IMR-90 (cell line): ENCODE measurements around the gene PPFIBP2. TPM values are rescaled to one million over a fixed set of nuclear protein-coding genes. Genes with fewer than 3 reads are reported as not detected.

Experiments
- ATAC-seq: fragments of 200-7000 bp; cut with Tn5 transposase; 2 replicates; pipeline ENCODE4 v1.9.1; 2020; ENCODE audit warnings: low read depth, mild to moderate bottlenecking, moderate library complexity
- BruUV-seq: library from RNA; stranded (reverse); fragments of 400-500 nt; replicated peaks from 2 replicates; lab custom pipeline; 2021; lab: Mats Ljungman, UMichigan
- CTCF ChIA-PET: fragments of 300-600 bp; formaldehyde crosslinking; extraction: SDS; loops from one replicate; lab custom pipeline; 2021; ENCODE audit warnings: antibody characterized with exemption; lab: Yijun Ruan, JAX
- POLR2A ChIA-PET: fragments of 300-600 bp; sonication (Branson Sonifier 250); formaldehyde crosslinking; loops from one replicate; lab custom pipeline; 2022; ENCODE audit warnings: antibody characterized with exemption; ENCODE audit not compliant: unreplicated experiment; lab: Charles Lee
- DNase-seq: peaks from one replicate; pipeline ENCODE4 v3.0.0; 2013
- H2AFZ ChIP-seq: replicated peaks from 2 replicates; pipeline ENCODE3; 2013; ENCODE audit warnings: low read length, mild to moderate bottlenecking; ENCODE audit not compliant: poor library complexity
- H2AK5ac ChIP-seq: 2 replicates; pipeline ENCODE4 v1.6.1; 2013; ENCODE audit warnings: low read depth, low read length, inconsistent platforms
- H2AK9ac ChIP-seq: replicated peaks from 2 replicates; pipeline ENCODE3; 2013; ENCODE audit warnings: mild to moderate bottlenecking, low read depth, low read length, moderate library complexity; ENCODE audit not compliant: poor library complexity
- H2BK120ac ChIP-seq: 2 replicates; pipeline ENCODE4 v1.6.1; 2013; ENCODE audit warnings: low read depth, low read length, inconsistent platforms
- H2BK15ac ChIP-seq: 3 replicates; pipeline ENCODE4 v1.6.1; 2013; ENCODE audit warnings: low read depth, low read length, inconsistent platforms
- H2BK20ac ChIP-seq: 2 replicates; pipeline ENCODE4 v1.6.1; 2013; ENCODE audit warnings: low read depth, mild to moderate bottlenecking, inconsistent platforms, low read length, moderate library complexity
- H2BK5ac ChIP-seq: 2 replicates; pipeline ENCODE4 v1.6.1; 2013; ENCODE audit warnings: mild to moderate bottlenecking, low read depth, low read length, inconsistent platforms; ENCODE audit not compliant: poor library complexity, severe bottlenecking
- H3K14ac ChIP-seq: replicated peaks from 2 replicates; pipeline ENCODE4 v1.6.1; 2013; ENCODE audit warnings: low read depth, low read length, inconsistent platforms
- H3K18ac ChIP-seq: 2 replicates; pipeline ENCODE4 v1.6.1; 2013; ENCODE audit warnings: low read depth, low read length, control low read depth
- H3K23ac ChIP-seq: 2 replicates; pipeline ENCODE4 v1.6.1; 2013; ENCODE audit warnings: low read depth, low read length, inconsistent platforms
- H3K27ac ChIP-seq: 2 replicates; pipeline ENCODE4 v1.5.1; 2013; ENCODE audit warnings: mild to moderate bottlenecking, control low read depth, low read length; ENCODE audit not compliant: insufficient read depth
- H3K27me3 ChIP-seq: 2 replicates; pipeline ENCODE4 v1.6.1; 2013; ENCODE audit warnings: low read length; ENCODE audit not compliant: control insufficient read depth, insufficient read depth
- H3K36me3 ChIP-seq: 2 replicates; pipeline ENCODE4 v1.6.1; 2013; ENCODE audit warnings: low read length, mixed read lengths; ENCODE audit not compliant: control insufficient read depth, insufficient read depth
- H3K4ac ChIP-seq: 2 replicates; pipeline ENCODE4 v1.6.1; 2013; ENCODE audit warnings: low read depth, low read length, inconsistent platforms
- H3K4me1 ChIP-seq: 2 replicates; pipeline ENCODE4 v1.6.1; 2013; ENCODE audit warnings: low read length, mixed read lengths; ENCODE audit not compliant: control insufficient read depth, insufficient read depth
- H3K4me2 ChIP-seq: 2 replicates; pipeline ENCODE4 v1.6.1; 2013; ENCODE audit warnings: low read depth, mild to moderate bottlenecking, control low read depth, low read length, moderate library complexity
- H3K4me3 ChIP-seq: 2 replicates; pipeline ENCODE4 v1.5.1; 2013; ENCODE audit warnings: low read depth, mild to moderate bottlenecking, control low read depth, low read length, moderate library complexity; ENCODE audit not compliant: insufficient read depth
- H3K56ac ChIP-seq: 2 replicates; pipeline ENCODE4 v1.6.1; 2013; ENCODE audit warnings: low read length, inconsistent platforms; ENCODE audit not compliant: insufficient read depth; ENCODE audit errors: extremely low read depth
- H3K79me1 ChIP-seq, 2 experiments: 2 replicates each; pipeline ENCODE4 v1.6.1; 2013; ENCODE audit warnings: low read length in 2 of 2, inconsistent platforms in 1 of 2, low read depth in 1 of 2
- H3K9ac ChIP-seq: 2 replicates; pipeline ENCODE4 v1.6.1; 2013; ENCODE audit warnings: low read depth, low read length, control low read depth
- H3K9me1 ChIP-seq: 2 replicates; pipeline ENCODE4 v1.6.1; 2013; ENCODE audit warnings: low read length, inconsistent platforms; ENCODE audit not compliant: insufficient read depth
- H3K9me3 ChIP-seq: 2 replicates; pipeline ENCODE4 v1.6.1; 2013; ENCODE audit warnings: low read length; ENCODE audit not compliant: control insufficient read depth, insufficient read depth
- H4K20me1 ChIP-seq: 2 replicates; pipeline ENCODE4 v1.6.1; 2013; ENCODE audit warnings: low read length, inconsistent platforms; ENCODE audit not compliant: insufficient read depth
- H4K5ac ChIP-seq: 2 replicates; pipeline ENCODE4 v1.6.1; 2013; ENCODE audit warnings: mild to moderate bottlenecking, low read depth, low read length, control low read depth
- H4K8ac ChIP-seq, 2 experiments: 2 replicates each; pipeline ENCODE4 v1.6.1; 2013; ENCODE audit warnings: low read depth in 2 of 2, low read length in 2 of 2, control low read depth in 1 of 2, inconsistent platforms in 1 of 2
- H4K91ac ChIP-seq: 2 replicates; pipeline ENCODE4 v1.6.1; 2013; ENCODE audit warnings: low read depth, low read length, inconsistent platforms; ENCODE audit not compliant: insufficient read depth
- BHLHE40 ChIP-seq: fragments of 150-350 bp; IDR thresholded peaks from 2 replicates; pipeline ENCODE4 v1.6.1; 2016; ENCODE audit warnings: mild to moderate bottlenecking, low read depth, low read length
- CEBPB ChIP-seq: IDR thresholded peaks from 2 replicates; pipeline ENCODE4 v1.6.1; 2012; ENCODE audit warnings: low read depth, low read length, improper control_type of control experiment
- CHD1 ChIP-seq: IDR thresholded peaks from 2 replicates; pipeline ENCODE4 v1.6.1; 2012; ENCODE audit warnings: low read depth, low read length, improper control_type of control experiment
- FOS ChIP-seq: fragments of 150-350 bp; IDR thresholded peaks from 2 replicates; pipeline ENCODE4 v1.6.1; 2016; ENCODE audit warnings: low read depth, low read length
- MAFK ChIP-seq: IDR thresholded peaks from 2 replicates; pipeline ENCODE4 v1.6.1; 2012; ENCODE audit warnings: low read depth, low read length, improper control_type of control experiment
- MAZ ChIP-seq: IDR thresholded peaks from 2 replicates; pipeline ENCODE4 v1.6.1; 2012; ENCODE audit warnings: low read depth, mild to moderate bottlenecking, low read length, improper control_type of control experiment, moderate library complexity, borderline replicate concordance
- MXI1 ChIP-seq: IDR thresholded peaks from 2 replicates; pipeline ENCODE4 v1.6.1; 2012; ENCODE audit warnings: low read depth, mild to moderate bottlenecking, low read length, moderate library complexity, borderline replicate concordance
- NFE2L2 ChIP-seq: fragments of 150-350 bp; IDR thresholded peaks from 2 replicates; pipeline ENCODE4 v1.6.1; 2016; ENCODE audit warnings: low read depth, mild to moderate bottlenecking, low read length
- POLR2A ChIP-seq: IDR thresholded peaks from 2 replicates; pipeline ENCODE4 v1.6.1; 2012; ENCODE audit warnings: mild to moderate bottlenecking, low read depth, low read length
- RAD21 ChIP-seq: IDR thresholded peaks from 2 replicates; pipeline ENCODE4 v1.6.1; 2012; ENCODE audit warnings: low read length, improper control_type of control experiment
- RCOR1 ChIP-seq: IDR thresholded peaks from 2 replicates; pipeline ENCODE4 v1.6.1; 2012; ENCODE audit warnings: mild to moderate bottlenecking, low read length, improper control_type of control experiment; ENCODE audit not compliant: insufficient replicate concordance
- RFX5 ChIP-seq: IDR thresholded peaks from 2 replicates; pipeline ENCODE4 v1.8.0; 2012; ENCODE audit warnings: low read depth, mild to moderate bottlenecking, low read length, moderate library complexity
- SMC3 ChIP-seq: fragments of 150-350 bp; IDR thresholded peaks from 2 replicates; pipeline ENCODE4 v1.6.1; 2016; ENCODE audit warnings: low read depth, mild to moderate bottlenecking, antibody characterized with exemption, low read length, moderate library complexity
- WGBS, 2 experiments: methylation state at CpG; one replicate each; pipeline versions ENCODE4 v1.1.5 to v1.1.7; 2013; ENCODE audit warnings: missing lambda C conversion rate in 2 of 2; ENCODE audit not compliant: insufficient read length in 1 of 2; ENCODE audit errors: extremely low coverage in 2 of 2; 5-methylcytosine and 5-hydroxymethylcytosine counted together
- dilution Hi-C: fragments of 300-500 bp; cut with HindIII; formaldehyde crosslinking; loops from one replicate; pipeline ENCODE4 v1.14.3; 2018; ENCODE audit warnings: low sequenced_read_pairs; ENCODE audit not compliant: unreplicated experiment
- in situ Hi-C: fragments of 300-500 bp; cut with MboI; formaldehyde crosslinking; loops from 3 replicates; pipeline ENCODE4 v1.14.3; 2019; ENCODE audit warnings: low sequenced_read_pairs, inconsistent platforms, mixed read lengths
- intact Hi-C: fragments of 100-400 bp; cut with micrococcal nuclease; formaldehyde crosslinking; loops from 2 replicates; pipeline ENCODE4 v1.10.0; 2022
- polyA plus RNA-seq, 3 experiments: library from polyadenylated mRNA; depleted of rRNA; stranded (reverse); fragments of >200 nt; gene quantifications; 2 replicates each; pipeline ENCODE4 v1.2.3, GENCODE V29; 2012; ENCODE audit warnings: low replicate concordance in 1 of 3
- total RNA-seq: library from RNA; depleted of rRNA; stranded (reverse); fragments of >200 nt; gene quantifications from 2 replicates; pipeline ENCODE4 v1.2.3, GENCODE V29; 2012
- TF ChIP-seq, protein P1 (sequence below): fragments of 150-350 bp; IDR thresholded peaks from 2 replicates; pipeline ENCODE4 v1.6.1; 2017; ENCODE audit warnings: mild to moderate bottlenecking, antibody characterized with exemption, low read length, low read depth
- TF ChIP-seq, protein P2 (sequence below): conservative IDR thresholded peaks from 2 replicates; pipeline ENCODE4 v1.5.1; 2012; ENCODE audit warnings: mild to moderate bottlenecking, low read depth, low read length, improper control_type of control experiment
- TF ChIP-seq, protein P3 (sequence below): fragments of 150-350 bp; IDR thresholded peaks from 2 replicates; pipeline ENCODE4 v1.6.1; 2016; ENCODE audit warnings: low read depth, mild to moderate bottlenecking, low read length, moderate library complexity, borderline replicate concordance

Gene PPFIBP2
- total and polyA plus RNA-seq, 2 of the 4 experiments (the other 2 are of a cell fraction), result 6.0 to 11.8 TPM

DNA sequence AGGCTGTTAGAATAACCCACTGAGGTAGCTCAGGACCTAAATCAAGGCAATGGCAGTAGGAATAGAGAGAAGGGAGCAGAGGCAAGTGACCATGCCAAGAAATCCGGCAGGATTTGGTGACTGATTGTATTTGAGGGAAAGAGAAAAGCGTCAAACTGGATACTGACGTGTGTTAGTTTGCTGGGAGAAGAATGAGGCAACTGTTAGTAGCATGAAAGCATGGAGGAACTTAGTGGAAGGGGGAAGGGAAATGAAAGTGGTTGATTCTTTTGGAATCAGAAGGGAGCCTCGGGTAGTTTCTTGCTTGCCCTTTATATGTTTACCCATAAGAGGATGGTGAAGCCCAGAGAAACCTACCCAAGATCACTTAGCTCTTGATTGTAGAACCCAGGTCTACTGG, 8.3 kb downstream of the PPFIBP2 start:
- H2BK20ac ChIP-seq, result no peak overlapping the region
- no peak overlapping the region for H3K27ac ChIP-seq
- no peak for ATAC-seq
- TF ChIP-seq, protein P1, sequence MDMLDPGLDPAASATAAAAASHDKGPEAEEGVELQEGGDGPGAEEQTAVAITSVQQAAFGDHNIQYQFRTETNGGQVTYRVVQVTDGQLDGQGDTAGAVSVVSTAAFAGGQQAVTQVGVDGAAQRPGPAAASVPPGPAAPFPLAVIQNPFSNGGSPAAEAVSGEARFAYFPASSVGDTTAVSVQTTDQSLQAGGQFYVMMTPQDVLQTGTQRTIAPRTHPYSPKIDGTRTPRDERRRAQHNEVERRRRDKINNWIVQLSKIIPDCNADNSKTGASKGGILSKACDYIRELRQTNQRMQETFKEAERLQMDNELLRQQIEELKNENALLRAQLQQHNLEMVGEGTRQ, result no peak
- TF ChIP-seq CEBPB, result no peak
- no peak for TF ChIP-seq MAFK
- TF ChIP-seq, protein P2, sequence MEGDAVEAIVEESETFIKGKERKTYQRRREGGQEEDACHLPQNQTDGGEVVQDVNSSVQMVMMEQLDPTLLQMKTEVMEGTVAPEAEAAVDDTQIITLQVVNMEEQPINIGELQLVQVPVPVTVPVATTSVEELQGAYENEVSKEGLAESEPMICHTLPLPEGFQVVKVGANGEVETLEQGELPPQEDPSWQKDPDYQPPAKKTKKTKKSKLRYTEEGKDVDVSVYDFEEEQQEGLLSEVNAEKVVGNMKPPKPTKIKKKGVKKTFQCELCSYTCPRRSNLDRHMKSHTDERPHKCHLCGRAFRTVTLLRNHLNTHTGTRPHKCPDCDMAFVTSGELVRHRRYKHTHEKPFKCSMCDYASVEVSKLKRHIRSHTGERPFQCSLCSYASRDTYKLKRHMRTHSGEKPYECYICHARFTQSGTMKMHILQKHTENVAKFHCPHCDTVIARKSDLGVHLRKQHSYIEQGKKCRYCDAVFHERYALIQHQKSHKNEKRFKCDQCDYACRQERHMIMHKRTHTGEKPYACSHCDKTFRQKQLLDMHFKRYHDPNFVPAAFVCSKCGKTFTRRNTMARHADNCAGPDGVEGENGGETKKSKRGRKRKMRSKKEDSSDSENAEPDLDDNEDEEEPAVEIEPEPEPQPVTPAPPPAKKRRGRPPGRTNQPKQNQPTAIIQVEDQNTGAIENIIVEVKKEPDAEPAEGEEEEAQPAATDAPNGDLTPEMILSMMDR, result no peak
- TF ChIP-seq NFE2L2, result no peak
- no peak for TF ChIP-seq SMC3
- no peak for TF ChIP-seq MAZ
- TF ChIP-seq FOS, result no peak
- no peak for TF ChIP-seq MXI1
- TF ChIP-seq, protein P3, sequence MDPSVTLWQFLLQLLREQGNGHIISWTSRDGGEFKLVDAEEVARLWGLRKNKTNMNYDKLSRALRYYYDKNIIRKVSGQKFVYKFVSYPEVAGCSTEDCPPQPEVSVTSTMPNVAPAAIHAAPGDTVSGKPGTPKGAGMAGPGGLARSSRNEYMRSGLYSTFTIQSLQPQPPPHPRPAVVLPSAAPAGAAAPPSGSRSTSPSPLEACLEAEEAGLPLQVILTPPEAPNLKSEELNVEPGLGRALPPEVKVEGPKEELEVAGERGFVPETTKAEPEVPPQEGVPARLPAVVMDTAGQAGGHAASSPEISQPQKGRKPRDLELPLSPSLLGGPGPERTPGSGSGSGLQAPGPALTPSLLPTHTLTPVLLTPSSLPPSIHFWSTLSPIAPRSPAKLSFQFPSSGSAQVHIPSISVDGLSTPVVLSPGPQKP, result no peak
- TF ChIP-seq CHD1, result no peak
- no peak for TF ChIP-seq POLR2A
- no peak for TF ChIP-seq RCOR1
- TF ChIP-seq BHLHE40, result no peak
- TF ChIP-seq RAD21, result no peak
- TF ChIP-seq RFX5, result no peak
- H3K56ac ChIP-seq, result no peak overlapping the region
- no peak for DNase-seq
- H2BK5ac ChIP-seq, result no peak overlapping the region
- no peak overlapping the region for H3K4me3 ChIP-seq
- H3K9me1 ChIP-seq, result no peaks in the 10 kb centered on the region; the same call in 1 of the 2 replicates
- H2BK120ac ChIP-seq, result no peak overlapping the region
- H3K36me3 ChIP-seq, result no peaks in the 10 kb centered on the region
- H2AK9ac ChIP-seq, result no peak overlapping the region
- no peak overlapping the region for H2BK15ac ChIP-seq
- no peaks in the 10 kb centered on the region for H3K9me3 ChIP-seq
- peaks cover 11% of the 10 kb centered on the region for H3K27me3 ChIP-seq
- H4K8ac ChIP-seq, result no peak overlapping the region
- no peaks in the 10 kb centered on the region for H4K20me1 ChIP-seq
- in situ Hi-C loops (no loop called here), dilution Hi-C loops (no loop called here), intact Hi-C loops (no loop called here)
- H2AK5ac ChIP-seq, result no peak overlapping the region
- H4K91ac ChIP-seq, result no peak overlapping the region
- ChIA-PET CTCF (no interaction called here), POLR2A (no interaction called here)
- no peak overlapping the region for H3K18ac ChIP-seq
- H3K4me1 ChIP-seq, result no peaks in the 10 kb centered on the region
- H3K9ac ChIP-seq, result no peak overlapping the region
- 64% methylated on average over 2 of the region's 4 CpGs; no CpG with 5 or more reads in 1 of the 2 experiments for WGBS, 2 experiments
- no peak overlapping the region for H3K23ac ChIP-seq
- no peaks in the 10 kb centered on the region for H3K79me1 ChIP-seq
- H4K5ac ChIP-seq, result no peak overlapping the region
- no peak overlapping the region for H3K14ac ChIP-seq
- H3K4me2 ChIP-seq, result no peak overlapping the region
- BruUV-seq, result no TSS peak
- no peak overlapping the region for H2AFZ ChIP-seq
- H3K4ac ChIP-seq, result no peak overlapping the region
